GM12874 (cell line): ENCODE measurements around the gene MEX3D.

Source experiments
- TF ChIP-seq, protein P1 (sequence below): IDR thresholded peaks from 2 replicates; pipeline ENCODE4 v1.5.1; 2011; ENCODE audit warnings: low read depth, mild to moderate bottlenecking, control low read depth, low read length, moderate library complexity; ENCODE audit not compliant: insufficient read depth

MEX3D gene

DNA sequence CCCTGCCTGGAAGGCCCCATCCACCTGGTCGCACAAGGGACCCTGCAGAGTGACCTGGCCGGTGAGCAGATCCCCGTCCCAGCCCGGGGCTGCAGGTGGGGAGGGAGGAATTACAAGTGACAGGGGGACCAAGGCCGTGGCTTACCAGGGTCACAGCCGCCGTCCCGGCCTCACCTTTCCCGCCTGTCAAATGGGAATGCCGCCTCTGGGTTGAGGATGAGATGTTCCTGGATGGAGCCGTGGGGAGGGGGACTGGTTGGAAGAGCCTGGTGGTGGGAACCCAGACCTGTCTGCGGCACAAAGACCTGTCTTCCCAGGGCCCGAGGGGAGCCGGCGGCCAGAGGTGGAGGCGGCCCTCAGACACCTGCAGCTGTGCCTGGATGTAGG lies 38.7 kb downstream of the MEX3D start:
- TF ChIP-seq, protein P1, sequence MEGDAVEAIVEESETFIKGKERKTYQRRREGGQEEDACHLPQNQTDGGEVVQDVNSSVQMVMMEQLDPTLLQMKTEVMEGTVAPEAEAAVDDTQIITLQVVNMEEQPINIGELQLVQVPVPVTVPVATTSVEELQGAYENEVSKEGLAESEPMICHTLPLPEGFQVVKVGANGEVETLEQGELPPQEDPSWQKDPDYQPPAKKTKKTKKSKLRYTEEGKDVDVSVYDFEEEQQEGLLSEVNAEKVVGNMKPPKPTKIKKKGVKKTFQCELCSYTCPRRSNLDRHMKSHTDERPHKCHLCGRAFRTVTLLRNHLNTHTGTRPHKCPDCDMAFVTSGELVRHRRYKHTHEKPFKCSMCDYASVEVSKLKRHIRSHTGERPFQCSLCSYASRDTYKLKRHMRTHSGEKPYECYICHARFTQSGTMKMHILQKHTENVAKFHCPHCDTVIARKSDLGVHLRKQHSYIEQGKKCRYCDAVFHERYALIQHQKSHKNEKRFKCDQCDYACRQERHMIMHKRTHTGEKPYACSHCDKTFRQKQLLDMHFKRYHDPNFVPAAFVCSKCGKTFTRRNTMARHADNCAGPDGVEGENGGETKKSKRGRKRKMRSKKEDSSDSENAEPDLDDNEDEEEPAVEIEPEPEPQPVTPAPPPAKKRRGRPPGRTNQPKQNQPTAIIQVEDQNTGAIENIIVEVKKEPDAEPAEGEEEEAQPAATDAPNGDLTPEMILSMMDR = no peak

DNA sequence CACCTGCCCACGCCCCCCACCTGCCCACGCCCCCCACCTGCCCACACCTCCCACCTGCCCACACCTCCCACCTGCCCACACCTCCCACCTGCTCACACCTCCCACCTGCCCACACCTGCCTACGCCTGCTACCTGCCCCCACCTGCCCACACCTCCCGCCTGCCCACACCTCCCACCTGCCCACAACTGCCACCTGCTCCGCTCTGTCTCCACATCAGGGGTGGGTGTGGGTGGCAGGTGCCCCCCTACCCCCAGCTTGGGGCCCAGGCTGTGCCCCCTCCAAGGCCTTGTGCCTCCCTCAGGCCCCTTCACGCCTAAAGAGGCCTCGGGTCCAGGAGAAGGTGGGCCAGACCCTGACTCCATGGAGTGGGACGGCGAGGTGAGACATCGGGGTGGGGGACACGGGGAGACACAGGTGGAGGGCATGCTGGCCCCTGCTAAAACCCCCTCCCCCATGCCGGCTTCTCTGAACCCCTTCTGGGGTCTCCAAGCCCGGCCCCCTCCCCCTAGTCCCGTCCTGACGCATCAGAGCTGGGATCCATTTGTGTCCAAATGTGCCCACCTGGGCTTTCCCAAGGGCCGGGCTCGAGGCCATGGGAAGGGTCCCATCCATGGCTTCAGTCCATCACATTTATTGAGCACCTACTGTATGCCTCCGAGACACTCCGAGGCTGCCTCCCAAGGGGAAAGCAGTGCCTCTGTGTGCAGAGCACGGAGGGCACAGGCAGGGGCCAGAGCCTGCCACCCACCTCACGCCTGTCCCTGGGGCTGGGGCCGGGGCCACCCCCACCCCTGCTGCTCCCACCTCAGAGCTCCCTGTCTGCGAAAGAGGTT lies 39.3 kb downstream of the MEX3D start:
- TF ChIP-seq, protein P1 = no peak

DNA sequence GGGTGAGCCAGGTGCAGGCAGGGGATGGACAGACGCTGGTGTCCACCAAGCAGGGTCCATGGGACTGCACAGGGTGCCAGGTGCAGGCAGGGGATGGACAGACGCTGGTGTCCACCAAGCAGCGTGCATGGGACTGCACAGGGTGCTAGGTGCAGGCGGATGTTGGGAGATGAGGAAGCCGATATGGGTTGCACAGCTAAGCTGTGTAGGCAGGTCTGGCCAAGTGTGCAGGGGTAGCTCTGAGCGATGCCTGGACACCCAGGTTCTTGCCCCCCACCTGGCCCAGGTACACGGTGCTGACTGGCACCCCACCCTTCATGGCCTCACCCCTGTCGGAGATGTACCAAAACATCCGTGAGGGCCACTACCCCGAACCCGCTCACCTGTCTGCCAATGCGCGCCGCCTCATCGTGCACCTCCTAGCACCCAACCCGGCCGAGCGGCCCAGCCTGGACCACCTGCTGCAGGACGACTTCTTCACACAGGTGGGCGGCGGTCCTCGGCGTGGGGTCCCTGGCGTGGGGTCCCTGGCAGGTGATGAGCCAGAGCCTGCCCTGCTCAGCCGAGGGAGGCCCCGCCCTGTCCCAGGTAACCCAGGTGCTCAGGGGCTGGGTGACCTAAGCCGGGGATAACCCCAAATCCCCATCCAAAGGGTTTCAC lies 40.3 kb downstream of the MEX3D start:
- TF ChIP-seq, protein P1 = no peak

DNA sequence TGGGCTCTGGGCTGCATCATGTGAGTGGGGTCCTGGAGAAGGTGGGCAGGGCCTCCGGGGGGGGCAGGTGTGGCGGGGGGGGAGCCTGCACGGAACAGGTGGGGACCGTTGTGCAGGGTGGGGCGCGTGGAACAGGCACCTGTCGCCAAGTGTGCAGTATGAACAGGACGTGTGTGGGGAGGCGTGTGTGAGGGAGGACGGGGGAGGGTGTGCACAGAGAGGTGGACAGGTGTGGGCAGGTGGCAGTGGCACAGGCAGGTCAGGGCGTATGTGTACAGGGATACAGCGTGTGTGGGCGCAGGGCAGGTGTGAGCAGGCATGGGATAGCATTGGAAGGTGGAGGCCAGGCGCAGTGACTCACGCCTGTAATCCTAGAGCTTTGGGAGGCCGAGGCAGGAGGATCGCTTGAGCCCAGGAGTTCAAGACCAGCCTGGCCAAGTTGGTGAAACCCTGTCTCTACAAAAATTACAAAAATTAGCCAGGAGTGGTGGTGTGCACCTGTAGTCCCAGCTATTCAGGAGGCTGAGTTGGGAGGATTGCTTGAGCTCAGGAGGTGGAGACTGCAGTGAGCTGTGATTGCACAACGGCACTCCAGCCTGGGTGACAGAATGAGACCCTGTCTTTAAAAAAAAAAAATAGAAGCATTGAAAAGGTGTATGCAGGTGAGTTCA lies 41.0 kb downstream of the MEX3D start:
- TF ChIP-seq, protein P1 = no peak

DNA sequence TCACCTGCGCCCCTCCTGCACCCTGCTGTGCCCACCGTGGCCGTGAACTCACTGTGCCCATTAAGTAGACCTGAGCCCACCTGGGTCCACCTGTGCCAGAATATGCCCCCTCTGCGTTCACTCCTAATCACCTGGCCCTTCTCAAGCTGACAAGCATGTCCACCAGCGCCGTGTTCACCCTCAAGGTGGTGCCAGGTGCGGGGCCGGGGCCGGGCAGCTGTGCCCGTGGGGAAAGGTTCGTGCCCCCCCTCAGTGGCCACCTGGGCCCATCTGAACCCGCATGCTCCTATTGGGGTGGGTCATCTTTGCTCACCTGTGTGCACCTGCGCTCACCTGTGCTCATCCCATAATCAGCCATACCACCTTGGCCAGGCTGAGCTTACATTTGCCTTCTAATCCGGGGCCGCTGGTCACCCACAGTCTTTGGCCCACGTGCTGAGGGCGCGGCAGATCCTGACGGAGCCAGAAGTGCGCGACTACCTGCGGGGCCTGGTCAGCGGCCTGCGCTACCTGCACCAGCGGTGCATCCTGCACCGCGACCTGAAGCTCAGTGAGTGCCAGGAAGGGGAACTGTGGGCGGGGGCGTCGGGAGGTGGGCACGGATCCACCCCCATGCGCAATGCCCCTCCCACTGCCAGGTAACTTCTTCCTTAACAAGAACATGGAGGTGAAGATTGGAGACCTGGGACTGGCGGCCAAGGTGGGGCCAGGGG lies 41.9 kb downstream of the MEX3D start:
- TF ChIP-seq, protein P1 = no peak

DNA sequence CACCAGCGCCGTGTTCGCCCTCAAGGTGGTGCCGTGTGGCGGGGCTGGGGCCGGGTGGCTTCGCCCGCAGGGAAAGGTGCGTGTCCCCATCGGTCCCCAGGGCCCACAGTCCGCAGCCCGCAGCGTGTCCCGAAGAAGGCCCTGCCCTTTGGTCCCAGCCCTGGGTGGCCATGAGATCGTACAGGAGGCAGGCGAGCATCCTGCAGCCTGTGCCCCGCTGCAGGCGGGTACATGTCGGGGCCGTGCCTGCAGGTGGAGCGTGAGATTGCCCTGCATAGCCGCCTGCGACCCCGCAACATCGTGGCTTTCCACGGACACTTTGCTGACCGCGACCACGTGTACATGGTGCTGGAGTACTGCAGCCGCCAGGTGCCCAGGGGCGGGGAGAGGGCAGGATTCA lies 42.8 kb downstream of the MEX3D start:
- TF ChIP-seq, protein P1 = no peak

DNA sequence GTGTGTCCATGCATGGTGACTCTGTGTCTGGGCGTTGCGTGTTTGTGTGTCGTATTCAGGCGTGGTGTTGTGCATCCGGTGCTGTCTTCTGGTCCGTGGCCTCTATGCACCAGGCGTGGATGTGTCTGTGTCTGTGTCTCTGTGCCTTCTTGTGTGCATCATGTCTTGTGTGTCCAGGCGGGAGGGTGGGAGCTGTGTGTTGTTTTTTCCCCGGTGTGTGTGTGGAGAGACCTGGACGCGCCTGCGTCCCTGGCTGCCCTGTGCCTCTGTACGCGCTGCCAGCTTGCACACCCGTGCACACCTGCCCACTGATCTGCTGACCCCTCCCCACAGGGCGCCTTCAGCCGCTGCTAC lies 43.2 kb downstream of the MEX3D start:
- TF ChIP-seq, protein P1 = no peak
